ENCODE results near the gene AGER. TPM values are rescaled to one million over a fixed set of nuclear protein-coding genes. Genes with fewer than 3 reads are reported as not detected.

The AGER gene
- total RNA-seq, 1 donor from 2014 or later, result 1,590 TPM

DNA sequence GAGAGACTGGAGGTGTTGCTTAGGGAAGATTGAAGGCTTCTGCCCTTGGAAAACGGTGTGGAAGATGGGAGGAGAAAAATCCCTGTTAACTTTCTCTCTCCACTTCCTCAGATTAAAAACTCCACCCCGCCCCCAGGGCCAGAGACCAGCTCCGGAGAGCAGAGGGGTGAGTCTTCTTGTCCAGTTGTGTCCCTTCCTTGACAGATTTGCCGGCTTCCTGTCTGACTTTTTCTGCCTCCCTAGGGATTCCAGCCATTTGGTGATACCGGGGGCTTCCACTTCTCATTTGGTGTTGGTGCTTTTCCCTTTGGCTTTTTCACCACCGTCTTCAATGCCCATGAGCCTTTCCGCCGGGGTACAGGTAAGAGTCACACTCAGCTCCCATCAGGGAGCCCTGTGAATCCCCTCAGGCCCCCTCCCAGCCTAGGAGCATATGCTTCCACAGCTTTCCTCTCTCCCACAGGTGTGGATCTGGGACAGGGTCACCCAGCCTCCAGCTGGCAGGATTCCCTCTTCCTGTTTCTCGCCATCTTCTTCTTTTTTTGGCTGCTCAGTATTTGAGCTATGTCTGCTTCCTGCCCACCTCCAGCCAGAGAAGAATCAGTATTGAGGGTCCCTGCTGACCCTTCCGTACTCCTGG, 4.2 kb downstream of the AGER start:
- Histone ChIP-seq H3K36me3 (peaks cover 26% of the 10 kb centered on the region), H3K4me3 (no peak overlapping the region), H3K4me1 (peaks cover 44% of the 10 kb centered on the region), H3K27me3 (no peaks in the 10 kb centered on the region), H3K9me3 (no peaks in the 10 kb centered on the region), H3K27ac (no peak overlapping the region)
- ATAC-seq (no peak), DNase-seq (no peak)
- intact Hi-C loops (cut with DNase I), result no loop called here
- TF ChIP-seq, protein P1, sequence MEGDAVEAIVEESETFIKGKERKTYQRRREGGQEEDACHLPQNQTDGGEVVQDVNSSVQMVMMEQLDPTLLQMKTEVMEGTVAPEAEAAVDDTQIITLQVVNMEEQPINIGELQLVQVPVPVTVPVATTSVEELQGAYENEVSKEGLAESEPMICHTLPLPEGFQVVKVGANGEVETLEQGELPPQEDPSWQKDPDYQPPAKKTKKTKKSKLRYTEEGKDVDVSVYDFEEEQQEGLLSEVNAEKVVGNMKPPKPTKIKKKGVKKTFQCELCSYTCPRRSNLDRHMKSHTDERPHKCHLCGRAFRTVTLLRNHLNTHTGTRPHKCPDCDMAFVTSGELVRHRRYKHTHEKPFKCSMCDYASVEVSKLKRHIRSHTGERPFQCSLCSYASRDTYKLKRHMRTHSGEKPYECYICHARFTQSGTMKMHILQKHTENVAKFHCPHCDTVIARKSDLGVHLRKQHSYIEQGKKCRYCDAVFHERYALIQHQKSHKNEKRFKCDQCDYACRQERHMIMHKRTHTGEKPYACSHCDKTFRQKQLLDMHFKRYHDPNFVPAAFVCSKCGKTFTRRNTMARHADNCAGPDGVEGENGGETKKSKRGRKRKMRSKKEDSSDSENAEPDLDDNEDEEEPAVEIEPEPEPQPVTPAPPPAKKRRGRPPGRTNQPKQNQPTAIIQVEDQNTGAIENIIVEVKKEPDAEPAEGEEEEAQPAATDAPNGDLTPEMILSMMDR (IDR thresholded peaks at IDR 0.05), result no peak

GRCh38 chr6:32178547-32179440, 5.3 kb downstream of the AGER start:
- intact Hi-C loops (cut with DNase I), result no loop called here

DNA sequence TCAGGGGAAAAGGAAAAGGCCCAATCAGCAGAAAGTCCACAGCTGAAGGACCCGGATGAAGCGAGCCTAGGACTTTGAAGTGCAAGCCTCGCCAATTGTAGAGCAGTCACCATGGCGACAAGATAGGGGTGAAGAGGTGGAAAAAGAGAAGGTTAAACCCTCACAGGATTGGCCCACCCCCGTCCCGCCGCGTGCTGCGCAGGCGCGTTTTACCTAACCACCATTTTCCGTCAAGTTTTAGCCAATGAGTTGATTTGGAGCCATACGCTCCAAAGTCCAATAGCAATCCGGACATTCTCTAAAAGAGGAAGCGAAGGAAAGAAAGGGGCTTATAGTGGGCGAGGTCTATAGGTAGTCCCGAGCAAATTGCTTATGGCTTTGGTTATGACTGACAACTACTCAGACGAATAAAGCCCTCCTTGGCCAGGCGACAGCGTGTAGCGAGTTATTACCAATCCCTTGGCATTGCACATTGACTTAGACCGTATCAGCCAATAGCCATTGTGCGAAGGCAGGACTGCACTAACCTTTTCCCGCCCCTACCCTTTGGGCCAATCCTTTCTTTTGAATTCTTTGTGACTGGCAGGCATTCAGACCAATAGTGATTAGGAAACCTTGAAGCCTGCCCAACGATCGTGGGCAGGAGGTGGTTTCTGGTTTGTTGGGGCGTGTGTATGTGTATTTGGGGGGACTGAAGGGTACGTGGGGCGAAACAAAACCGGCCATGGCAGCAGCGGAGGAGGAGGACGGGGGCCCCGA, 6.1 kb downstream of the AGER start, which contains the start of gene RNF5:
RNF5 (plus strand) TSS at position 618 of the 759 bp plus-strand sequence; CDS start at position 725, 107 bp downstream.
- ATAC-seq (peak; percentile 84), DNase-seq (peak; percentile 96)
- peak within 1 kb of the TSS; percentile 98 for H3K27ac ChIP-seq
- H3K4me3 ChIP-seq, result peak within 1 kb of the TSS; percentile 85
- intact Hi-C loops (cut with DNase I), result no loop called here
- H3K4me1 ChIP-seq, result peaks cover 37% of the 10 kb centered on the region
- H3K27me3 ChIP-seq, result no peaks in the 10 kb centered on the region
- TF ChIP-seq, protein P1 (IDR thresholded peaks at IDR 0.05), result no peak
- no peaks in the 10 kb centered on the region for H3K9me3 ChIP-seq
- peaks cover 26% of the 10 kb centered on the region for H3K36me3 ChIP-seq

More at GRCh38 chr6:32178547-32179440, 5.3 kb downstream of the AGER start:
- TF ChIP-seq, protein P1 (IDR thresholded peaks at IDR 0.05), result no peak
- Histone ChIP-seq H3K36me3 (peaks cover 26% of the 10 kb centered on the region), H3K27me3 (no peaks in the 10 kb centered on the region), H3K4me3 (peak overlapping the region; percentile 85), H3K4me1 (peaks cover 40% of the 10 kb centered on the region), H3K9me3 (no peaks in the 10 kb centered on the region), H3K27ac (peak overlapping the region; percentile 98)
- ATAC-seq, result no peak
- DNase-seq, result peak; percentile 85

DNA sequence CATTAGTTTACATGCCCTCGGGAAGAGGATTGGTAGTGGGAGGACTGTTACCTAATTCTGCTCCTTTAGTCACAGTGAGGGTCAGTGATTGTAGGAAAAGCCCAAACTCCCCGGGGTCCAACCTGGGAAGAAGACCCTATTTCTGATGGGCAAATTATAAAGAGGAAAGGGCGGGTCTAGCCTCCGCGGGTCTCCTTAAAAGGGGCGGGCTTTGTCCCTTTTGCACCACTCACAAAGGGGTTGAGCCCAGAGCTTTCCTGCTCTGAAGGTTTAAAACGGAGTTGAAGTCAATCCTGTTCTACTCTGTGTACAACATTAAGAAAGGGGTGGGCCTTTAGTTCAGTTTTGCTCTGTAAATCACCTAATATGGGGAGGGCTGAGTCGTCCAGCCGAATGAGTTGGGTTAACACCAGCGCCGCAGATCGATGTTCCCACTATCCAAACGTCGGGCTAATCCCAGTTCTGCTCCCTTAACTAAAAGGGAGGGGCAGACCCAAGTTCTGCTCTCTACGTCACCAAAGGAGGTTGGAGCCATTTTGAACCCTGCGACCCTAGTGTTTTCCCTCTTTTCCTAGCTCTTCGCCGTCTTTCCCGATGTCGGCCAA, 6.8 kb downstream of the AGER start:
- Histone ChIP-seq H3K27ac (peak overlapping the region; percentile 98), H3K4me1 (peaks cover 37% of the 10 kb centered on the region), H3K27me3 (no peaks in the 10 kb centered on the region), H3K9me3 (no peaks in the 10 kb centered on the region), H3K36me3 (peaks cover 20% of the 10 kb centered on the region), H3K4me3 (peak overlapping the region; percentile 85)
- ATAC-seq (no peak), DNase-seq (no peak)
- TF ChIP-seq, protein P1 (IDR thresholded peaks at IDR 0.05), result no peak
- intact Hi-C loops (cut with DNase I), result no loop called here

Measured in upper lobe of right lung (tissue), 1 donor.